HFF-Myc (cell line): ENCODE measurements around the gene RORB.

Experiments used
- DNase-seq: peaks from one replicate; pipeline ENCODE4 v3.0.0-alpha.2; 2011; ENCODE audit warnings: low read depth; ENCODE audit errors: extremely low read depth
- H3K4me3 ChIP-seq: replicated peaks from 2 replicates; pipeline ENCODE4 v1.5.1; 2011; ENCODE audit warnings: low read depth, mild to moderate bottlenecking, control low read depth, low read length
- CTCF ChIP-seq: IDR thresholded peaks from 2 replicates; pipeline ENCODE4 v1.5.1; 2012; ENCODE audit warnings: mild to moderate bottlenecking, low read depth, low read length, control low read depth; ENCODE audit errors: missing control alignments

RORB gene

GRCh38 chr9:74728176-74728575 lies 231.0 kb downstream of the RORB start:
- no peak overlapping the region for H3K4me3 ChIP-seq
- no peak for DNase-seq
- TF ChIP-seq CTCF, result no peak

GRCh38 chr9:74729136-74729695 lies 232.1 kb downstream of the RORB start:
- H3K4me3 ChIP-seq, result no peak overlapping the region
- no peak for DNase-seq
- TF ChIP-seq CTCF, result no peak

- DNase-seq, result no peak
- no peak overlapping the region for H3K4me3 ChIP-seq
- TF ChIP-seq CTCF, result no peak
These were observed 238.6 kb downstream of the RORB start for GRCh38 chr9:74735761-74736160.

GRCh38 chr9:74736646-74737045 lies 239.5 kb downstream of the RORB start:
- no peak overlapping the region for H3K4me3 ChIP-seq
- no peak for DNase-seq
- TF ChIP-seq CTCF, result no peak

- no peak overlapping the region for H3K4me3 ChIP-seq
- TF ChIP-seq CTCF, result no peak
- DNase-seq, result no peak
These were observed 245.2 kb downstream of the RORB start for GRCh38 chr9:74742191-74742790.
